Vagina (tissue), 2 donors: ENCODE measurements around the gene PCDHGA1. TPM values are rescaled to one million over a fixed set of nuclear protein-coding genes. Genes with fewer than 3 reads are reported as not detected.
"Not testable (repeated sequence)": the region's sequence is repeated elsewhere in the genome, so short reads cannot be mapped to it uniquely, and the experiment has no call there.

Experiments
- DNase-seq, 2 donors: peaks; one replicate each; pipeline ENCODE4 v3.0.0-alpha.2; 2017; ENCODE audit errors: extremely low spot score in 2 of 2
- H3K27ac ChIP-seq: fragments of 200-600 bp; sonication (generic); one replicate; pipeline ENCODE4 v1.5.1; 2019
- H3K27me3 ChIP-seq: fragments of 200-600 bp; sonication (generic); one replicate; pipeline ENCODE4 v1.5.1; 2019
- H3K36me3 ChIP-seq, 2 donors: fragments of 200-600 bp; sonication (generic); one replicate each; pipeline ENCODE4 v1.5.1; 2017 to 2019
- H3K4me1 ChIP-seq: fragments of 200-600 bp; sonication (generic); one replicate; pipeline ENCODE4 v1.5.1; 2019
- H3K4me3 ChIP-seq, 2 donors: fragments of 200-600 bp; sonication (generic); 1 replicate in 1 of 2; 2 replicates in 1 of 2; pipeline ENCODE4 v1.5.1; 2016 to 2019
- H3K9me3 ChIP-seq: fragments of 200-600 bp; sonication (generic); one replicate; pipeline ENCODE4 v1.5.1; 2019
- POLR2A ChIP-seq, 2 donors: fragments of 450-650 bp; IDR thresholded peaks; one replicate each; pipeline ENCODE4 v1.6.1; 2017; ENCODE audit warnings: antibody characterized with exemption in 2 of 2, mild to moderate bottlenecking in 2 of 2, moderate library complexity in 2 of 2
- POLR2AphosphoS5 ChIP-seq, 2 donors: sonication (generic); formaldehyde crosslinking; IDR thresholded peaks; one replicate each; pipeline ENCODE4 v1.9.0; 2017; ENCODE audit warnings: antibody characterized with exemption in 2 of 2, mild to moderate bottlenecking in 2 of 2, low read depth in 1 of 2; ENCODE audit not compliant: insufficient read depth in 1 of 2
- intact Hi-C: fragments of 100-400 bp; cut with DNase I; formaldehyde crosslinking; loops from one replicate; pipeline ENCODE4 v1.15.1; 2023
- total RNA-seq: library from RNA; depleted of rRNA; stranded (reverse); fragments of >200 nt; gene quantifications from one replicate; pipeline ENCODE4 v1.2.3, GENCODE V29; 2016
- TF ChIP-seq, protein P1 (sequence below), 3 experiments: fragments of 450-650 bp in 2 of 3; fragments of 200-600 bp in 1 of 3; sonication (generic) in 1 of 3; IDR thresholded peaks; one replicate each; pipeline ENCODE4 v1.5.1; 2017 to 2019; ENCODE audit warnings: antibody characterized with exemption in 3 of 3, mild to moderate bottlenecking in 2 of 3, moderate library complexity in 2 of 3

Gene PCDHGA1
- total RNA-seq, 1 donor from 2014 or later = not detected

DNA sequence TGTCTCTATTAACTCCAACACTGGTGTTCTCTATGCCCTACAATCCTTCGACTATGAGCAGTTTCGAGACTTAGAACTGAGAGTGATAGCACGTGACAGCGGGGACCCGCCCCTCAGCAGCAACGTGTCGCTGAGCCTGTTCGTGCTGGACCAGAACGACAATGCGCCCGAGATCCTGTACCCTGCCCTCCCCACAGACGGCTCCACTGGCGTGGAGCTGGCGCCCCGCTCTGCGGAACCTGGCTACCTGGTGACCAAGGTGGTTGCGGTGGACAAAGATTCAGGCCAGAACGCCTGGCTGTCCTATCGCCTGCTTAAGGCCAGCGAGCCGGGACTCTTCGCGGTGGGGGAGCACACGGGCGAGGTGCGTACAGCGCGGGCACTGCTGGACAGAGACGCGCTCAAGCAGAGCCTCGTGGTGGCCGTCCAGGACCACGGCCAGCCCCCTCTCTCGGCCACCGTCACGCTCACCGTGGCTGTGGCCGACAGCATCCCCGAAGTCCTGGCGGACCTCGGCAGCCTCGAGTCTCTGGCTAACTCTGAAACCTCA lies 92.5 kb downstream of the PCDHGA1 start:
- Histone ChIP-seq H3K4me1 (no peaks in the 10 kb centered on the region), H3K36me3 (peaks cover 0 to 15% of the 10 kb centered on the region in 2 donors), H3K9me3 (peaks cover 98% of the 10 kb centered on the region), H3K4me3 (no peak overlapping the region), H3K27ac (no peak overlapping the region), H3K27me3 (no peaks in the 10 kb centered on the region)
- TF ChIP-seq, protein P1, sequence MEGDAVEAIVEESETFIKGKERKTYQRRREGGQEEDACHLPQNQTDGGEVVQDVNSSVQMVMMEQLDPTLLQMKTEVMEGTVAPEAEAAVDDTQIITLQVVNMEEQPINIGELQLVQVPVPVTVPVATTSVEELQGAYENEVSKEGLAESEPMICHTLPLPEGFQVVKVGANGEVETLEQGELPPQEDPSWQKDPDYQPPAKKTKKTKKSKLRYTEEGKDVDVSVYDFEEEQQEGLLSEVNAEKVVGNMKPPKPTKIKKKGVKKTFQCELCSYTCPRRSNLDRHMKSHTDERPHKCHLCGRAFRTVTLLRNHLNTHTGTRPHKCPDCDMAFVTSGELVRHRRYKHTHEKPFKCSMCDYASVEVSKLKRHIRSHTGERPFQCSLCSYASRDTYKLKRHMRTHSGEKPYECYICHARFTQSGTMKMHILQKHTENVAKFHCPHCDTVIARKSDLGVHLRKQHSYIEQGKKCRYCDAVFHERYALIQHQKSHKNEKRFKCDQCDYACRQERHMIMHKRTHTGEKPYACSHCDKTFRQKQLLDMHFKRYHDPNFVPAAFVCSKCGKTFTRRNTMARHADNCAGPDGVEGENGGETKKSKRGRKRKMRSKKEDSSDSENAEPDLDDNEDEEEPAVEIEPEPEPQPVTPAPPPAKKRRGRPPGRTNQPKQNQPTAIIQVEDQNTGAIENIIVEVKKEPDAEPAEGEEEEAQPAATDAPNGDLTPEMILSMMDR (IDR thresholded peaks at IDR 0.05) = no peak
- no peak for TF ChIP-seq POLR2AphosphoS5 (IDR thresholded peaks at IDR 0.05; ENCODE audit: insufficient read depth in 1 of 2, low read depth in 1 of 2)
- no peak for TF ChIP-seq POLR2A (IDR thresholded peaks at IDR 0.05)
- intact Hi-C loops = no loop called here
- no peak for DNase-seq

DNA sequence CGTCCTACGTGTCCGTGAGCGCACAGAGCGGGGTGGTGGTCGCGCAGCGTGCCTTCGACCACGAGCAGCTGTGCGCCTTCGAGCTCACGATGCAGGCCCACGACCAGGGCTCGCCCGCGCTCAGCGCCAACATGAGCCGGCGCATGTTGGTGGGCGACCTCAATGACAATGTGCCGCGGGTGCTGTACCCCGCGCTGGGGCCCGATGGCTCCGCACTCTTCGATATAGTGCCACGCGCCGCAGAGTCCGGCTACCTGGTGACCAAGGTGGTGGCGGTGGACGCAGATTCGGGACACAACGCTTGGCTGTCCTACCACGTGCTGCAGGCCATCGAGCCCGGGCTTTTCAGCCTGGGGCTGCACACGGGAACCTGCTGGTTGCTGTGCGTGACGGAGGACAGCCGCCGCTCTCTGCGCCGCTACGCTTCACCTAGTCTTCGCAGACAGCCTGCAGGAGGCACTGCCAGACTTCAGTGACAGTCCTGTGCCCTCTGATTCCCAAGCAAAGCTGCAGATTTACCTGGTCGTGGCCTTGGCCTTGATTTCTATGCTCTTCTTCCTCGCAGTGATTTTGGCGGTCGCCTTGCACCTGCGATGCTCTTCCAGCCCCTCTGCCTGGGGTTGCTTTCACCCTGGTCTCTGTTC lies 97.6 kb downstream of the PCDHGA1 start:
- H3K27me3 ChIP-seq = no peaks in the 10 kb centered on the region
- H3K4me3 ChIP-seq = no peak overlapping the region
- no peak for DNase-seq
- H3K36me3 ChIP-seq = peaks cover 0 to 16% of the 10 kb centered on the region in 2 donors
- peaks cover 92% of the 10 kb centered on the region for H3K9me3 ChIP-seq
- TF ChIP-seq POLR2AphosphoS5 (IDR thresholded peaks at IDR 0.05; ENCODE audit: insufficient read depth in 1 of 2, low read depth in 1 of 2) = no peak
- intact Hi-C loops = no loop called here
- no peak overlapping the region for H3K27ac ChIP-seq
- H3K4me1 ChIP-seq = no peaks in the 10 kb centered on the region

DNA sequence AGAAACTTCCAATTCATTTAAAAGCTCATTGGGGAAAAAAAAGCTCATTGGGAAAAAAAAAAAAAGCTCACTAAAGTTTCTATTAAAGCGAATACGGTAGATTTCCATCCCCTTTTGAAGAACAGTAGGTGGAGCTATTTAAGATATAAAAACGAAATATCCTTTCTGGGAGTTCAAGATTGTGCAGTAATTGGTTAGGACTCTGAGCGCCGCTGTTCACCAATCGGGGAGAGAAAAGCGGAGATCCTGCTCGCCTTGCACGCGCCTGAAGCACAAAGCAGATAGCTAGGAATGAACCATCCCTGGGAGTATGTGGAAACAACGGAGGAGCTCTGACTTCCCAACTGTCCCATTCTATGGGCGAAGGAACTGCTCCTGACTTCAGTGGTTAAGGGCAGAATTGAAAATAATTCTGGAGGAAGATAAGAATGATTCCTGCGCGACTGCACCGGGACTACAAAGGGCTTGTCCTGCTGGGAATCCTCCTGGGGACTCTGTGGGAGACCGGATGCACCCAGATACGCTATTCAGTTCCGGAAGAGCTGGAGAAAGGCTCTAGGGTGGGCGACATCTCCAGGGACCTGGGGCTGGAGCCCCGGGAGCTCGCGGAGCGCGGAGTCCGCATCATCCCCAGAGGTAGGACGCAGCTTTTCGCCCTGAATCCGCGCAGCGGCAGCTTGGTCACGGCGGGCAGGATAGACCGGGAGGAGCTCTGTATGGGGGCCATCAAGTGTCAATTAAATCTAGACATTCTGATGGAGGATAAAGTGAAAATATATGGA lies 100.2 kb downstream of the PCDHGA1 start, which contains the start of gene PCDHGA12:
Gene PCDHGA12 (plus strand): TSS at position 176 of the 782 bp plus-strand sequence. CDS start 253 bp downstream, at position 429.
- no peaks in the 10 kb centered on the region for H3K4me1 ChIP-seq
- DNase-seq = no peak
- H3K4me3 ChIP-seq = peak within 1 kb of the TSS; percentile 20 to 24
- H3K27me3 ChIP-seq = no peaks in the 10 kb centered on the region
- intact Hi-C loops = no loop called here
- peaks cover 83% of the 10 kb centered on the region for H3K9me3 ChIP-seq
- no peak within 1 kb of the TSS for H3K27ac ChIP-seq
- no peak for TF ChIP-seq POLR2A (IDR thresholded peaks at IDR 0.05)
- TF ChIP-seq, protein P1 (IDR thresholded peaks at IDR 0.05) = peak in 2 of 3 experiments; percentile 6 to 20
- TF ChIP-seq POLR2AphosphoS5 (IDR thresholded peaks at IDR 0.05; ENCODE audit: insufficient read depth in 1 of 2, low read depth in 1 of 2) = no peak
- H3K36me3 ChIP-seq = peaks cover 0 to 22% of the 10 kb centered on the region in 2 donors

DNA sequence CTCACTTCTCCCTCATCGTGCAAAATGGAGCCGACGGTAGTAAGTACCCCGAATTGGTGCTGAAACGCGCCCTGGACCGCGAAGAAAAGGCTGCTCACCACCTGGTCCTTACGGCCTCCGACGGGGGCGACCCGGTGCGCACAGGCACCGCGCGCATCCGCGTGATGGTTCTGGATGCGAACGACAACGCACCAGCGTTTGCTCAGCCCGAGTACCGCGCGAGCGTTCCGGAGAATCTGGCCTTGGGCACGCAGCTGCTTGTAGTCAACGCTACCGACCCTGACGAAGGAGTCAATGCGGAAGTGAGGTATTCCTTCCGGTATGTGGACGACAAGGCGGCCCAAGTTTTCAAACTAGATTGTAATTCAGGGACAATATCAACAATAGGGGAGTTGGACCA lies 101.0 kb downstream of the PCDHGA1 start:
- intact Hi-C loops = no loop called here
- Histone ChIP-seq H3K9me3 (peaks cover 83% of the 10 kb centered on the region), H3K36me3 (peaks cover 0 to 22% of the 10 kb centered on the region in 2 donors), H3K27me3 (no peaks in the 10 kb centered on the region), H3K4me1 (no peaks in the 10 kb centered on the region), H3K27ac (no peak overlapping the region), H3K4me3 (peak overlapping the region; percentile 20 to 24)
- no peak for DNase-seq
- TF ChIP-seq POLR2AphosphoS5 (IDR thresholded peaks at IDR 0.05; ENCODE audit: insufficient read depth in 1 of 2, low read depth in 1 of 2) = no peak
- no peak for TF ChIP-seq POLR2A (IDR thresholded peaks at IDR 0.05)
- TF ChIP-seq, protein P1 (IDR thresholded peaks at IDR 0.05) = no peak

DNA sequence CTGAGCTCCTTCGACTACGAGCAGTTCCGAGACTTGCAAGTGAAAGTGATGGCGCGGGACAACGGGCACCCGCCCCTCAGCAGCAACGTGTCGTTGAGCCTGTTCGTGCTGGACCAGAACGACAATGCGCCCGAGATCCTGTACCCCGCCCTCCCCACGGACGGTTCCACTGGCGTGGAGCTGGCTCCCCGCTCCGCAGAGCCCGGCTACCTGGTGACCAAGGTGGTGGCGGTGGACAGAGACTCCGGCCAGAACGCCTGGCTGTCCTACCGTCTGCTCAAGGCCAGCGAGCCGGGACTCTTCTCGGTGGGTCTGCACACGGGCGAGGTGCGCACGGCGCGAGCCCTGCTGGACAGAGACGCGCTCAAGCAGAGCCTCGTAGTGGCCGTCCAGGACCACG lies 102.0 kb downstream of the PCDHGA1 start:
- peaks cover 74% of the 10 kb centered on the region for H3K9me3 ChIP-seq
- H3K27ac ChIP-seq, intact Hi-C loops, H3K4me1 ChIP-seq, DNase-seq, H3K4me3 ChIP-seq, H3K27me3 ChIP-seq: not testable (repeated sequence)
- H3K36me3 ChIP-seq = peaks cover 0 to 17% of the 10 kb centered on the region in 2 donors

DNA sequence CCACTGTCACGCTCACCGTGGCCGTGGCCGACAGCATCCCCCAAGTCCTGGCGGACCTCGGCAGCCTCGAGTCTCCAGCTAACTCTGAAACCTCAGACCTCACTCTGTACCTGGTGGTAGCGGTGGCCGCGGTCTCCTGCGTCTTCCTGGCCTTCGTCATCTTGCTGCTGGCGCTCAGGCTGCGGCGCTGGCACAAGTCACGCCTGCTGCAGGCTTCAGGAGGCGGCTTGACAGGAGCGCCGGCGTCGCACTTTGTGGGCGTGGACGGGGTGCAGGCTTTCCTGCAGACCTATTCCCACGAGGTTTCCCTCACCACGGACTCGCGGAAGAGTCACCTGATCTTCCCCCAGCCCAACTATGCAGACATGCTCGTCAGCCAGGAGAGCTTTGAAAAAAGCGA lies 102.4 kb downstream of the PCDHGA1 start:
- H3K4me1 ChIP-seq, H3K27ac ChIP-seq, H3K4me3 ChIP-seq, DNase-seq, H3K27me3 ChIP-seq, intact Hi-C loops: not testable (repeated sequence)
- Histone ChIP-seq H3K9me3 (peaks cover 69% of the 10 kb centered on the region), H3K36me3 (peaks cover 0 to 17% of the 10 kb centered on the region in 2 donors)
